HG03442 (cell line): ENCODE results near the gene PADI6.
A peak's percentile ranks its signal among the peaks of the same experiment; 100 is the strongest.

ENCODE experiments used
- ATAC-seq: cut with Tn5 transposase; IDR thresholded peaks from one replicate; pipeline ENCODE4 v1.9.1; 2021; ENCODE audit warnings: mild to moderate bottlenecking, moderate library complexity; ENCODE audit not compliant: unreplicated experiment

PADI6 gene

DNA sequence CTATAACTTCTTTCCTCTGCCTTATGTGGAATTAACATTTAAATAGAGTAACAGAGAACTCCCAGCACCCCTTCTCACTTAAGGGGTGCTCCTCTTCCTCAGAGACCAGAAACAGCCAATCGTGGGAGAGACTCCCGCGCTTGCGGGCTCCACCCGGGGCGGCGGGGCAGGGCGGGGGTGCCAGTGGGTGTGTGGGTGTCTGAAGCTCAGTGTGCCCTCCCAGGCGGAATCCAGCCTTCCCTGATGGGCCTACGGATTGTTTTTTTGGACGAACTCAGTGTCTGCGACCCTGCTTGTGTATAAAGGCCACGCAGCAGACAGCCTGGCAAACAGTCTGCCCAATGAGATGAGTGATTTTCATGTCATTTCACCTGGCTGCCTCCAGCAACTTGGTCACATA lies 61.3 kb downstream of the PADI6 start:
- ATAC-seq: no peak

GRCh38 chr1:17434016-17434415 lies 62.0 kb downstream of the PADI6 start:
- ATAC-seq: no peak

DNA sequence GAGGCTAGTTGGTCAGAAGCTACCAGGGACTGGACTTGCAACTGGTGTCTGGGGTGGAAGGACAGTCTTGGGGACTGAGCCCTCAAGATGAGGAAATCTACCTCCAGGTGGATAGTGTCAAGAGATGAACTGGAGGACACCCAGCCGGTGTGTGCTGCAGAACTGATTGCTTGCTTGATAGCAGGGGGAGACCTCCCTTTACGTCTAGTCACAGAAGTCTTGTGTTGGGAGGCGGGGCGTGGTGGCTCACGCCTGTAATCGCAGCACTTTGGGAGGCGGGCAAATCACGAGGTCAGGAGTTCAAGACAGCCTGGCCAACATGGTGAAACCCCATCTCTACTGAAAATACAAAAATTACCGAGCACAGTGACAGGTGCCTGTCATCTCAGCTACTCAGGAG lies 62.6 kb downstream of the PADI6 start:
- no peak for ATAC-seq

GRCh38 chr1:17436380-17437174 lies 64.6 kb downstream of the PADI6 start:
- ATAC-seq: no peak

DNA sequence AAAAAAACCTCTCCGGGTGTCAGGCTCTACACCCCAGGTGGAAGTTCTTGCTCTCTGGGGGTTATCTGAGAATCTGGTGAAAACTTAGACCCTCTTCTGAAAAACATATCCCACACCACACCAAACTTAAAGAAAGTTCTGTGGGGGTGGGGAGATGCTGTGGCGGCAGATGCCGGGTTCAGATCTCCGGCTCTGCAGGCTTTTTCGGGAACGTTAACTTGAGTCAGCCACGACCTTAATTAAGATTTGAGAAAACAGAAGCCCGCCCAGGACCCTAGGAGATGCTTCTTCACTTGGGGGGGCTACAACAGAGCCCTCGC lies 65.2 kb downstream of the PADI6 start:
- ATAC-seq: no peak

GRCh38 chr1:17437580-17438317 lies 65.8 kb downstream of the PADI6 start:
- ATAC-seq: peak; percentile 33

- peak; percentile 33 for ATAC-seq
These were observed 66.6 kb downstream of the PADI6 start for GRCh38 chr1:17438318-17439249.

- peak; percentile 39 for ATAC-seq
These were observed 67.5 kb downstream of the PADI6 start, which contains the start of gene RCC2 for GRCh38 chr1:17439250-17440073. RCC2 (minus strand) TSS chr1:17439677; CDS start chr1:17438514, 1,163 bp downstream.

DNA sequence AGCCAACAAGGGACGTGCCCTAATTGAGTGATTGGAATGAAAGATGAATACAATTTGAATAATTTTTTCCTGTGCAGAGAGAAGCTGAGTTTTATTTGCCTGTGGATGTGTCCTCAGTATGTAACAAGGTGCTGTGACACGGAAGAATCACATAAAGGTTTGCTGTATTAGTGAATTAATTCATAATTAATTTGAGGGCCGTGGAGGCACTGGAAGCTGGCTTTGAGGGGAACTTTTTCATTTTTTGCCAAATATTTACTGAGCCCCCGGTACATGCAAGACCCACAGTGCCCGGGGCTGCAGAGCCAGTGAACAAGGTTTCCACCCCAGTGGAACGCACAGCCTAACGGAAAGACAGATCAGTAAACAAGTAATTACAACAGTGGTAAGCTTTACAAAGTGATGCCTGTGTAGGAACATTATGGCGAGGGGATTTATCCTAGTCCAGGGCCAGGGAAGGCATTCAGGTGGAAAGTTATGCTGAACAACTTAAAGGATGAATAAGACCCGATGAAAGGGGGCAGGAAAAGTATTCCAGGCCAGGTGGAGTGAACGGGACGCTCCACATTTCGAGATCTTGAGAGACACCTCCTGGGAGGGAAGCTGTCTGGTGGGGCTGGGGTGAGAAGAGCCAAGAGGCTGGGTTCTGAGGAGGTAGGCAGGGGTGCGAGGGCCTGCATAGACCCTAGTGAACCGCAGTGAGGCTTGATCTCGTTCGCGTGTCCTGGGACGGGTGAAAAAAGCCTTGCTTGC lies 68.3 kb downstream of the PADI6 start:
- no peak for ATAC-seq

- no peak for ATAC-seq
These were observed 68.8 kb downstream of the PADI6 start for GRCh38 chr1:17440827-17441168.

GRCh38 chr1:17441265-17441992 lies 69.4 kb downstream of the PADI6 start:
- ATAC-seq: no peak

GRCh38 chr1:17441993-17442357 lies 70.0 kb downstream of the PADI6 start:
- no peak for ATAC-seq

- ATAC-seq: no peak
These were observed 70.8 kb downstream of the PADI6 start for GRCh38 chr1:17442841-17443240.

GRCh38 chr1:17447501-17447992 lies 75.6 kb downstream of the PADI6 start:
- no peak for ATAC-seq
